GM13976 (cell line): ENCODE data around the gene C14orf119.
A peak's percentile ranks its signal among the peaks of the same experiment; 100 is the strongest.

ENCODE experiments used
- DNase-seq: peaks from one replicate; pipeline ENCODE4 v3.0.0; 2012; ENCODE audit warnings: low spot score
- CTCF ChIP-seq: IDR thresholded peaks from 2 replicates; pipeline ENCODE4 v1.5.1; 2012; ENCODE audit warnings: borderline replicate concordance, mild to moderate bottlenecking; ENCODE audit not compliant: insufficient read depth; ENCODE audit errors: extremely low read depth, missing control alignments, control extremely low read depth
- in situ Hi-C: fragments of 300-500 bp; cut with MboI; formaldehyde crosslinking; loops from one replicate; pipeline ENCODE4 v1.12.0; 2022; ENCODE audit warnings: low sequenced_read_pairs, mixed read lengths, inconsistent platforms; ENCODE audit not compliant: unreplicated experiment

Gene C14orf119

GRCh38 chr14:23069413-23069806 lies 25.9 kb upstream of the C14orf119 start:
- in situ Hi-C loops = no loop called here
- TF ChIP-seq CTCF = no peak
- DNase-seq = no peak

- TF ChIP-seq CTCF = no peak
- DNase-seq = peak; percentile 18
- in situ Hi-C loops = no loop called here
Measured at GRCh38 chr14:23070262-23071129, 24.8 kb upstream of the C14orf119 start.

DNA sequence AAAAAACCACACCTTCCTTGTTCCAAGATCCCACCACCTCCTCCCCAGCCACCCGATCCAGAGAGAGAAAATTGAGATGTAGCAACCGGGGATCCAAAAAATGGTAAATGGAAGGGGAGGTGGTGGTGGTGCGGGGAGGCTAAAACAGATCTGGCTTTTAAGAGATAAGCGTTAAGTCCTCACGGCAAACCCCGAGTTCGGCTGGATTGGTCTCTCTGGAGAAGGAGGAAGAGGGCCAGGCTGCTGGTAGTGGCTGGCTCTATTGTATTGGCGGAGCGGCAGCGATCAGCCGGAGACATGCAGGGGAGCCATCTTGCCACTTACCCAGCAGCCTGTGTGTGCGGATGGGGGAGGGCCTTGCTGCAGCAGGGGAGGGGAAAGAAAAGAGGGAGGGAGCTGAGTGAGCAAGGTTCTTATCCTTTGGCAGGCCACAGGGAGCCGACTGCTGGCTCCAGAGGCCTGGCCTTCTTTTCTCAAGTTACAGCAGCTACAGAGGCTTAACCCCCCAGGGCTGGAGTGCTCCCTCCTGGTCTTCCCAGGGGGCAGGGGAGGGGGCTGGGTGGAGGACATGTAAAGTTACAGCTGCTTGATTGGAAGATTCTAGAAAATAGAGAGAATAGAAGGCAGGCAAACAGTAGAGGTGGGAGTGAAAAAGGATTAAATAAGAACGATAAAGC lies 23.9 kb upstream of the C14orf119 start:
- in situ Hi-C loops = no loop called here
- no peak for TF ChIP-seq CTCF
- DNase-seq = peak; percentile 88

DNA sequence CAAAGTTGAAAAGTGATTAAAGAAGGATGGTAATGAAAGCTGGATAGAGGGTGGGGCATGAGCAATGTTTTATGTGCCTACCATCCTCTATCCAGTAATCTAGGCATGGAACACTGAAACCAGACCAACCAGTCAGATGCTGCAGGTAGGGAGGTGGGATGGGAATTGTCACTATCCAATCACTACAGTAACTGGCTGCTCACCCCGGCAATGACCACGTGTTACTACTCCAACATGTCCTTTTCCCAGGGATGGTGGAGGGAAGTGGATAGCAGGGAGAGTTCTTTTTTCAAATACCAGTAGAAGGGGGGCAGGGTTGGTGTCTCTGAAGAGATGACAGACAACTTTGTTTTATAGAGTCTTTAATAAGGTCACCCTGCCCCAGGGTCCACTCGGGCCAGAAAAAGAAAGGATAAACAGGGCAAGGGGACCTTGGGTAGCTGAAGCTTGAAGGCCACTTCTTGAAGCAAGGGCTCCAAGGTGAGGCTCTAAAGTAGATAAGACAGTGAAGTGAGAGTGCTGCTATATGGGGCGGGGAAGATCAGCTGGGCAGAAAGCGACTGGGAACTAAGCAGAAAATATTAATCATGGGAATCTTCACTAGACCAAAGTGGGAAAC lies 23.3 kb upstream of the C14orf119 start:
- in situ Hi-C loops = no loop called here
- DNase-seq = no peak
- no peak for TF ChIP-seq CTCF

- in situ Hi-C loops = no loop called here
- TF ChIP-seq CTCF = no peak
- no peak for DNase-seq
Measured at GRCh38 chr14:23074906-23075305, 20.4 kb upstream of the C14orf119 start.

DNA sequence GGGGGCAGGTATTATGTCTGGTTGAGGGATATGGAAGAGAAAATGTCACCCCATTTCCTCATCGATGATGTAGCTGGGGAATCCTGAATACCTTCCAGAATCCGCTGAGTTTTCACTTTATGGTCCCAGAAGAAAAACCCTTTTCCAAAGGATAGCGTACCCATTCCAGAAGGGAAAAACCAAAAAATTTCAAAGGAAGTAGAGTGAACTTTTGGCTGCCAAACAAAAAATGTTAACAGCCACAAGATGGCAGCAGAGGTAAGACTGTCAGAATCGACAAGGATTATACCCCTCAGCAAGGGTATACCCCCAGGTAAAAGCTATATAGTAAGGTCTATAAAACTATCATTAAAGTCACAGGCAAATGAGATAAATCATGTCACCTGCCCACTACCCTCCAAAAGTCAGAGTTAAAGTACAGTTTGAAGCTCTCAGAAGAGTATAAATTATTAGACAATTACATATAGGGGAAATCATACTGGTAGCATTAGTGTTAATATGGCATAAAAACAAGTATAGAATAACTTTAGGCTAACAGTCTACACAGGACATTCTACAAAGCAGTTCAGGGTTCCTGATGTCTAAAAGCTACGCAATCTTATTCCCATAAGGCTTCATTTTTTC lies 18.4 kb upstream of the C14orf119 start:
- TF ChIP-seq CTCF = peak; percentile 40
- no peak for DNase-seq
- in situ Hi-C loops = no loop called here
